ENCODE measurements around the gene MT1B. TPM values are rescaled to one million over a fixed set of nuclear protein-coding genes. Genes with fewer than 3 reads are reported as not detected.

The MT1B gene
- total RNA-seq, 2 experiments from 2014 or later, result not detected

DNA sequence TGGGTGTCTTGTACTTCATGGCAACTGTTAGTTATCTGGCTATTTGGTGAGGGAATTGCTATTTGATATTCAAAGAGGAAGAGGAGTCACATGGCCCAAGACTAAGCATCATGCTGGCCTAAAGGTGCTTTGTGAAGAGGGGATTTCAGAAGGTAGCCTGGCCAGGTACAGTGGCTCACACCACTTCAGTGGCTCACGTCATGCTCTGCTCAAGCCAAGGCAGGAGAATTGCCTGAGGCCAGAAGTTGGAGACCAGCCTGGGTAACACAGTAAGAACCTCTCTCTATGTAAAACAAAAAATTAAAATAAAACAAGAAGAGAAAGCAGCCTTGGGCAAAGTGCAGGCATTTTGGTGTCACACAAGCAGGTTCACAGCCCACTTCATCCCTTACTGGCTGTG is 6.4 kb upstream of the MT1B start:
- no peaks in the 10 kb centered on the region for H3K36me3 Mint-ChIP-seq (ENCODE audit: low read depth)
- no peaks in the 10 kb centered on the region for H3K9me3 Mint-ChIP-seq
- ChIA-PET POLR2A (no interaction called here), CTCF (no interaction called here)
- H3K27ac Mint-ChIP-seq, result no peak overlapping the region
- H3K27me3 Mint-ChIP-seq, result peaks cover 68% of the 10 kb centered on the region
- no peak for DNase-seq
- H3K4me3 Mint-ChIP-seq, result no peak overlapping the region
- peaks cover 22% of the 10 kb centered on the region for H3K4me1 Mint-ChIP-seq

DNA sequence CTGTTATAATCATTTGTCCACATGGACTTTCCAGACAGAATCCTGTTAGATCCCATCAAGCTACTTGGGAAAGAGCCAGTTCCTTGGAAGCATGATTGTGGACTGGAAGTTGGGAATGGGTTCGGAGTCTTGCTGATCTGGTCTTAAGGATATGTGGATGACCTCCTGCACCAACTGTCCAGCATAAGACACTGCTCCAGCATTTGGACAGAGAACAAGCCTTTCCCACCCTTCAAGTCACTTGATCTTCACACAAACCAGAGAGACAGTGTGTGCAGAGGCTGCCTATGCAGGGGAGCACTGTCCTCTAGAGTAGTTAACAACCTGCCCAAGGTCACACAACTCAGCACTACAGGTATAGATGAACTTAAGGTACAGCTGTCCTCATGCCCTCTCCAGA is 5.8 kb upstream of the MT1B start:
- no peaks in the 10 kb centered on the region for H3K9me3 Mint-ChIP-seq
- H3K4me1 Mint-ChIP-seq, result peaks cover 22% of the 10 kb centered on the region
- no peak overlapping the region for H3K27ac Mint-ChIP-seq
- no peak overlapping the region for H3K4me3 Mint-ChIP-seq
- POLR2A ChIA-PET, result no interaction called here
- CTCF ChIA-PET, result no interaction called here
- no peaks in the 10 kb centered on the region for H3K36me3 Mint-ChIP-seq (ENCODE audit: low read depth)
- DNase-seq, result no peak
- peaks cover 65% of the 10 kb centered on the region for H3K27me3 Mint-ChIP-seq

DNA sequence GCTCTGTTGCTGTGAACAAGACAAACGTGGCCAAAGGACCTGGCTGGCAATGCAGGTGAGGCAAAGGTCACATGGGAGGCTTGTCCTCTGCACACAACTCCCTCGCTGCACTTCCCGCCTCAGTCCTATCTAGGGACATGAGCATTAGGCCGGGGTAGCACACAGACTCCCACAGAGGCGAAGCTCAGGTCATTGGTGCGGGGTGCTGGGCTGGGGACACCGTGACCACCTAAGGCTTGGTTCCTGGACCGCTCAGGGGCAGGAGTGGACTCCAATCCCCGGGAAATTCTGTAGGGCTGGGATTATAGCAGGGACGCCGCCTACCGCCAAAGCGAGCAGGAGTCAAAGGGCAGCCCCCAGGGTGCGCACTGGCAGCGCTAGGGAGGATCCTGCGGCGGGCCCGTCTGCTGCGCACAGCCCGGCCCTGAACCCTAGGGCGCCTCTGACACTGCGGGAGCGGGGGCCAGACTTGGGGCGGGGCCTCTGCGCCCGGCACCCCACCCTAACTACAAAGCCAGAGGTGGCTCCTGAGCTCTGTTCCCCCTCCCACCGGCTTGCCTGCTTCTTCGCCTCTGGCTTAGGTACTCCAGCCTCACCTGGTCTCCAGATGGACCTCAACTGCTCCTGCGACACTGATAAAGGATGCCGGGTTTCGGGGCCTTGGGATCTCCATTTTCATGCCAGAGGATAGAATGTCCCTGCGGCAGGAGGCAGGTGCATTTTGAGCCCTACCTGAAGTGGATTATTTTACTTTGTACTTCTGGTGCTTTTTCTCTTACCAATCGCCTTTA is 3.9 kb upstream of the MT1B start:
- H3K27me3 Mint-ChIP-seq, result peaks cover 67% of the 10 kb centered on the region
- H3K9me3 Mint-ChIP-seq, result no peaks in the 10 kb centered on the region
- ChIA-PET POLR2A (interaction anchor here (1.6 kb wide), 1 partner anchor 22 kb away, joined by 4 read pairs; the partner anchor contains the start of gene MT1E), CTCF (interaction anchor here (0.6 kb wide), 1 partner anchor 1691 kb away, joined by 3 read pairs; no protein-coding TSS in a partner anchor)
- no peak for DNase-seq
- peaks cover 15% of the 10 kb centered on the region for H3K4me1 Mint-ChIP-seq
- no peaks in the 10 kb centered on the region for H3K36me3 Mint-ChIP-seq (ENCODE audit: low read depth)
- no peak overlapping the region for H3K4me3 Mint-ChIP-seq
- H3K27ac Mint-ChIP-seq, result no peak overlapping the region

- ChIA-PET CTCF (no interaction called here), POLR2A (interaction anchor here (0.6 to 1.6 kb wide), 3 partner anchors 8 to 24 kb away, joined by 3 to 4 read pairs (median 3); partner anchors contain the start of genes MT1E and MT1F)
- Mint-ChIP-seq H3K27ac (no peak overlapping the region), H3K36me3 (ENCODE audit: low read depth) (no peaks in the 10 kb centered on the region), H3K4me1 (peaks cover under 1% of the 10 kb centered on the region), H3K4me3 (no peak overlapping the region), H3K9me3 (no peaks in the 10 kb centered on the region), H3K27me3 (peaks cover 65% of the 10 kb centered on the region)
- no peak for DNase-seq
Measured at GRCh38 chr16:56649271-56649670, 2.4 kb upstream of the MT1B start.

- DNase-seq, result no peak
- POLR2A ChIA-PET, result no interaction called here
- Mint-ChIP-seq H3K4me3 (no peak overlapping the region), H3K27ac (no peak overlapping the region), H3K9me3 (no peaks in the 10 kb centered on the region), H3K36me3 (ENCODE audit: low read depth) (no peaks in the 10 kb centered on the region), H3K4me1 (no peaks in the 10 kb centered on the region), H3K27me3 (peaks cover 64% of the 10 kb centered on the region)
- CTCF ChIA-PET, result no interaction called here
Measured at GRCh38 chr16:56649820-56650219, 1.9 kb upstream of the MT1B start.

DNA sequence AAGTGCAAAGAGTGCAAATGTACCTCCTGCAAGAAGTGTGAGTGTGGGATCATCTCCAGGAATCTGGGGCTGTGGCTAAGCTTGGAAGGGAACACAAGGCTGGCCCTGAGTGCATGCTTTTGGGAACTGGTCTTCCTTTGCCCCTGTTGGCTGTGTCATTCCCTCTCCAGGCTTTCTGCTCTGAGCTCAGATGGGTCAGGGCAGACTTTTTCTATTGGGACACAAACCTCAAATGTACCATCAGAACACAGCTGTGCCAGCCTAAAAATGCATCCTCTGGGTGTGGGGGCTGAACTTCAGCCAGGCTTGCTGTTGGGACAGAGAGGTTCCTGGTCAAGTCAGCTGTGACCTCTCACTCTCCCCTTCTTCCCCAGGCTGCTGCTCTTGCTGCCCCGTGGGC is 914 bp downstream of the MT1B start:
- no peak for DNase-seq
- H3K27me3 Mint-ChIP-seq, result peaks cover 49% of the 10 kb centered on the region
- no peak overlapping the region for H3K4me3 Mint-ChIP-seq
- H3K9me3 Mint-ChIP-seq, result no peaks in the 10 kb centered on the region
- CTCF ChIA-PET, result interaction anchor here (0.6 to 2.0 kb wide), 3 partner anchors 9 to 48 kb away, joined by 3 to 7 read pairs (median 4); no protein-coding TSS in a partner anchor
- no peak overlapping the region for H3K27ac Mint-ChIP-seq
- POLR2A ChIA-PET, result interaction anchor here (1.0 to 1.1 kb wide), 2 partner anchors 9 to 30 kb away, joined by 3 read pairs; partner anchors contain the start of gene MT1X
- no peaks in the 10 kb centered on the region for H3K36me3 Mint-ChIP-seq (ENCODE audit: low read depth)
- peaks cover 4% of the 10 kb centered on the region for H3K4me1 Mint-ChIP-seq

DNA sequence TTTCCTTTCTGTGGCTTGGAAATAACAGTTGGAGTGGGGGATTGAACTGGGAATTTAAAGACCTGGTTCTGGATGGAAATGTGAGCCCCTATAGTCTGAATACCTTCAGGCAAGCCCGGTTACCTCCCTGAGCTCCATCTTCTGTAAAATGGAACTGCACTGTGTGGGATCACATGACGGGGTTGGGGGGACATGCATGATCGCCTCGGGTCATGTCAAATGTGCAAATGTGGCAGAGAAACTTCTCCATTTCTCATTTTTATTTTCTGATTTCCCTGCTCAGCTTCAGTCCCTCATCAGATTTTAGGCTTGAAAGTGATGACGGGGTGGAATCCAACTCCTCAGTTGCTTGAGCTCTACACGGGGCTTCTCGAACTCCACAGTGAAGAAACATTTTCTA is 1.5 kb downstream of the MT1B start:
- Mint-ChIP-seq H3K27ac (no peak overlapping the region), H3K27me3 (peaks cover 49% of the 10 kb centered on the region), H3K4me3 (no peak overlapping the region), H3K9me3 (no peaks in the 10 kb centered on the region), H3K4me1 (peaks cover 8% of the 10 kb centered on the region), H3K36me3 (ENCODE audit: low read depth) (no peaks in the 10 kb centered on the region)
- DNase-seq, result no peak
- ChIA-PET CTCF (interaction anchor here (0.6 to 2.0 kb wide), 3 partner anchors 9 to 47 kb away, joined by 3 to 7 read pairs (median 4); no protein-coding TSS in a partner anchor), POLR2A (interaction anchor here (1.1 kb wide), 1 partner anchor 10 kb away, joined by 3 read pairs; no protein-coding TSS in a partner anchor)

DNA sequence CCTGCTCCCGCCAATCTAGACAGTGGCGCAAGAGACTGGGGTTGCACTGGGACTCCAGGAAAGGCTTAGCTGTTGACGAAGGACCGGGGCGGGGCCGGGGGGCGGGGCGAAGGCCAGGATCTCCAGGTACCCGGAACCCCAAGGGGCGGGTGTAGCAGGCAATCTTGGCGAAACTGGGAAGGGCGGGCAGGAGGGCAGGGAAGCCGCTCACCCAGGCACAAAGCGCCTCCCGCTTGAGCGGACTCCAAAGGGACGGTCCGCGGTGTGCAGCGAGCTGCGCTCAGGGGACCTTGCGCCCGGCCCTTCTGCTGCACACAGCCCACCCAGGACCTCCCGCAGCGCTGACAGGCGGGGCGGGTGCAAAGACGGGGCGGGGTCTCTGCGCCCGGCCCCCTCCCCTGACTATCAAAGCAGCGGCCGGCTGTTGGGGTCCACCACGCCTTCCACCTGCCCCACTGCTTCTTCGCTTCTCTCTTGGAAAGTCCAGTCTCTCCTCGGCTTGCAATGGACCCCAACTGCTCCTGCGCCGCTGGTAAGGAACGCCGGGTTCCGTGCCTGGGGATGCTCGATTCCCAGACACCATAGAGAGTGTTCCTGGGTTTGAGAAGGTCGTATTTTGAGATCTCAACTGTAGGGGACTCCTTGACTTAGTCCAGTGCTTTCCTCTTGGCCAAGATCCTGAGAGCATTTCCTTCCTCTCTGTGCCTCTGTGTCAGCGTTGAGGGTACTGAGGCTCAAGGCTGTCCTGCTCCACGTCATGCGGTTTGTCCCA is 6.1 kb downstream of the MT1B start, which contains the start of gene MT1F:
Gene MT1F (plus strand): TSS at position 405 of the 772 bp plus-strand sequence. CDS start 100 bp downstream, at position 505.
- CTCF ChIA-PET, result interaction anchor here (0.8 to 1.0 kb wide), 2 partner anchors 14 to 44 kb away, joined by 3 read pairs; no protein-coding TSS in a partner anchor
- peak; percentile 79 for DNase-seq
- H3K27ac Mint-ChIP-seq, result peak within 1 kb of the TSS; percentile 59
- peaks cover 16% of the 10 kb centered on the region for H3K27me3 Mint-ChIP-seq
- no peaks in the 10 kb centered on the region for H3K36me3 Mint-ChIP-seq (ENCODE audit: low read depth)
- peaks cover 20% of the 10 kb centered on the region for H3K4me1 Mint-ChIP-seq
- POLR2A ChIA-PET, result interaction anchor here (1.2 to 1.5 kb wide), 3 partner anchors 9 to 21 kb away, joined by 3 to 8 read pairs (median 4); no protein-coding TSS in a partner anchor
- no peaks in the 10 kb centered on the region for H3K9me3 Mint-ChIP-seq
- peak within 1 kb of the TSS; percentile 95 for H3K4me3 Mint-ChIP-seq

DNA sequence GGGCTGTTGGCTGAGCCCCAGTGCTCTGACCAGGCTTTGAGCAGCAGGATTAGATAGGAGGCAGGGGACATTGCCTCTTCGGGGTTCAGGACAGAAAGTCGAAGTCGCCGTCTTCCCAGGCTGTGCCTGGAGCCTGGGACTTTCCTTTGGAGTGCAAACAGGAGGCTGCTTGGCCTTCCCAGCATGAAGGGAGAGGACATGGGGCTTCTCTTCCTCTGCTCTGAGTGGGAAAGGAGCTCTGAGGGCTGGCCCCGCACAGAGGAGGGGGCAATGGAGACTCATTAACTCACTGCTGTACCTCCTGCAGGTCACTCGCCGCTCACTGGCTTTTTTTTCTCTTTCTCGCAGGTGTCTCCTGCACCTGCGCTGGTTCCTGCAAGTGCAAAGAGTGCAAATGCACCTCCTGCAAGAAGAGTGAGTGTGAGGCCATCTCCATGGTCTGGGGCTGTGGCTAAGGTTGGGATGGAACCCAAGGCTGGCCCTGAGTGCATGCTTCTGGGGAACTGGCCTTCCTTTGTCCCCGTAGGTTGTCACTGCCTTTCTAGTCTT is 6.7 kb downstream of the MT1B start:
- Mint-ChIP-seq H3K4me1 (peaks cover 24% of the 10 kb centered on the region), H3K27me3 (peaks cover 12% of the 10 kb centered on the region), H3K4me3 (peak overlapping the region; percentile 95), H3K9me3 (no peaks in the 10 kb centered on the region), H3K27ac (no peak overlapping the region), H3K36me3 (ENCODE audit: low read depth) (no peaks in the 10 kb centered on the region)
- no peak for DNase-seq
- CTCF ChIA-PET, result no interaction called here
- POLR2A ChIA-PET, result interaction anchor here (1.2 to 1.5 kb wide), 3 partner anchors 10 to 21 kb away, joined by 3 to 8 read pairs (median 4); no protein-coding TSS in a partner anchor

DNA sequence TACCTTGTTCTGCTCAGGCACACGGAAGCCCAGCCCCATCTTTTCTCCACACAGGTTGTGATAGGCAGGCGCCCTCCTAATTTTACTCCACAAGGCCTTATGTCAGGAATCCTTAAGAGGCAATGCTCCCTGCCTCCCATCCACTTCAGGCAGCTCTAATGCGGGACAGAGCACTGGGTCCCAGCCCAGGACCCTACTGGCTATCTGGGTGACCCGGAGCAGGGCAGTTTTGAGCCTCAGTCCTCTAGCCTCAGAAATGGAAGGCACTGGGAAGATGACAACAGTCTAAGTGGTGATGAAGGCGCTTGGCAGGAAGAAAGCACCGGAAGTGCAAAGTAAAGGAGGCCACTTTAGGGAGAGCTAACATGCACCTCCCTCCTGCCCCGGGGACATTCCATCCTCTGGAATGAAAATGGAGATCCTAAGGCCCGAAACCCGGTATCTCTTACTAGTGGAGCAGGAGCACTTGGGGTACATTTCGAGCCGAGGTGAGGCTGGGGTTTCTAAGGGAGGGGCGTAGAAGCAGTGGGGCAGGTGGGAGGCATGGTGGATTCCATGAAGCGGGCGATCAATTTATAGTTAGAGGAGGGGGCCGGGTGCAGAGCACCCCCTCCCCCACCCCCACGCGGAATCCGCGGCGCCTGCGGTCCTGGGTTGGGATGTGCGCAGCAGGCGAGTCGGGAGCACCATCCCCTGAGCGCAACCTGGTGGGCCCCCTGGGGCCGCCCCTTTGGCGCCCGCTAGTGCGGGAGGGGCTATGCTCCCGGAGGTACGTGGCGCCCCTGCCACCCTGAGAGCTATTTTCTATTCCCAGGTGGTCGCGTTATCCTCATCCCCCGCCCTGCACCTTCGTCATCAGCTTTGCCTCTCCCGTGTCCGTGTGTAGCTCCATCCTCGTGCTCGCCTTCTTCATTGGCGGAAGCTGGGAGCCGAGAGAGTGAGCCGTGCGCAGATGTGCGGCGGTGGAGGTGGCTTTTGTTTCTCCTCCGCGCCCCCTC is 11.0 kb downstream of the MT1B start:
- DNase-seq, result peak; percentile 52
- Mint-ChIP-seq H3K4me3 (peak overlapping the region; percentile 72), H3K4me1 (peaks cover 26% of the 10 kb centered on the region), H3K36me3 (ENCODE audit: low read depth) (no peaks in the 10 kb centered on the region), H3K27me3 (peaks cover 31% of the 10 kb centered on the region), H3K27ac (peak overlapping the region; percentile 34), H3K9me3 (no peaks in the 10 kb centered on the region)
- ChIA-PET POLR2A (interaction anchor here (1.3 to 1.9 kb wide), 5 partner anchors 13 to 54 kb away, joined by 4 to 9 read pairs (median 5); partner anchors contain the start of genes MT1E, MT1X and MT2A), CTCF (interaction anchor here (1.4 kb wide), 1 partner anchor 40 kb away, joined by 4 read pairs; no protein-coding TSS in a partner anchor)

- H3K9me3 Mint-ChIP-seq, result no peaks in the 10 kb centered on the region
- no peaks in the 10 kb centered on the region for H3K36me3 Mint-ChIP-seq (ENCODE audit: low read depth)
- no peak overlapping the region for H3K4me3 Mint-ChIP-seq
- ChIA-PET POLR2A (no interaction called here), CTCF (no interaction called here)
- DNase-seq, result no peak
- H3K27ac Mint-ChIP-seq, result no peak overlapping the region
- peaks cover 31% of the 10 kb centered on the region for H3K4me1 Mint-ChIP-seq
- H3K27me3 Mint-ChIP-seq, result peaks cover 43% of the 10 kb centered on the region
Measured at GRCh38 chr16:56664506-56664905, 12.8 kb downstream of the MT1B start.
